8988T (cell line): ENCODE measurements around the gene RPL9.
"Not testable (repeated sequence)": the region's sequence is repeated elsewhere in the genome, so short reads cannot be mapped to it uniquely, and the experiment has no call there.

Experiments
- DNase-seq: peaks from one replicate; pipeline ENCODE4 v3.0.0; 2011

The RPL9 gene

GRCh38 chr4:39415678-39416283, 42.9 kb downstream of the RPL9 start:
- no peak for DNase-seq

GRCh38 chr4:39411561-39411960, 47.2 kb downstream of the RPL9 start:
- DNase-seq: not testable (repeated sequence)

- no peak for DNase-seq
Observed at GRCh38 chr4:39410415-39410814, 48.3 kb downstream of the RPL9 start.

GRCh38 chr4:39407584-39407885, 51.2 kb downstream of the RPL9 start:
- DNase-seq: no peak

GRCh38 chr4:39406763-39407583, 51.7 kb downstream of the RPL9 start, which contains the start of gene KLB:
Gene KLB, plus strand, starts transcription at chr4:39406930. Its CDS starts 20 bp downstream, at chr4:39406950.
- DNase-seq: no peak
